ENCODE results near the gene OSTM1.

The OSTM1 gene

DNA sequence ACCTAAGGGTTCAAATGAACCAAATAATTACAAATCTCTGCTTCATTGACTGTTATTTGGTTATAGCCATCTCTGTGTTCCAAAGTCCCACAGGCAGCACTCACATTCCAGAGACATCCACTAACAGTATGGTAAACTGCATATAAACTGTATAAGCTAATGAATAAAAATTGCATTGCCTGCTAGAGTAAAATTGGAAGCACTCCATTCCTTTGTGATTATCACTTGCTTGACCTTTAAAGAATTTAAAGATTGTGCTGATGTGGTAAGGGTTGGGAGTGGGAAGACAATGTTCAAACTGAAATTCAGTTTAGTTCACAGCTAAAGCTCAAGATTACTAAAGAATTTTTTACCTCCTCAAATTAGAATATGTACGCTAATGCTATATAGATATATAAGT, 31.0 kb upstream of the OSTM1 start:
- TF ChIP-seq, protein P1, sequence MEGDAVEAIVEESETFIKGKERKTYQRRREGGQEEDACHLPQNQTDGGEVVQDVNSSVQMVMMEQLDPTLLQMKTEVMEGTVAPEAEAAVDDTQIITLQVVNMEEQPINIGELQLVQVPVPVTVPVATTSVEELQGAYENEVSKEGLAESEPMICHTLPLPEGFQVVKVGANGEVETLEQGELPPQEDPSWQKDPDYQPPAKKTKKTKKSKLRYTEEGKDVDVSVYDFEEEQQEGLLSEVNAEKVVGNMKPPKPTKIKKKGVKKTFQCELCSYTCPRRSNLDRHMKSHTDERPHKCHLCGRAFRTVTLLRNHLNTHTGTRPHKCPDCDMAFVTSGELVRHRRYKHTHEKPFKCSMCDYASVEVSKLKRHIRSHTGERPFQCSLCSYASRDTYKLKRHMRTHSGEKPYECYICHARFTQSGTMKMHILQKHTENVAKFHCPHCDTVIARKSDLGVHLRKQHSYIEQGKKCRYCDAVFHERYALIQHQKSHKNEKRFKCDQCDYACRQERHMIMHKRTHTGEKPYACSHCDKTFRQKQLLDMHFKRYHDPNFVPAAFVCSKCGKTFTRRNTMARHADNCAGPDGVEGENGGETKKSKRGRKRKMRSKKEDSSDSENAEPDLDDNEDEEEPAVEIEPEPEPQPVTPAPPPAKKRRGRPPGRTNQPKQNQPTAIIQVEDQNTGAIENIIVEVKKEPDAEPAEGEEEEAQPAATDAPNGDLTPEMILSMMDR (IDR thresholded peaks at IDR 0.05; ENCODE audit: control insufficient read depth, insufficient read depth, low read depth, low read length, missing control alignments), result no peak
- no peak overlapping the region for H3K4me3 ChIP-seq (ENCODE audit: control insufficient read depth, low read depth, low read length)
- no peak for DNase-seq (ENCODE audit: low read depth)

DNA sequence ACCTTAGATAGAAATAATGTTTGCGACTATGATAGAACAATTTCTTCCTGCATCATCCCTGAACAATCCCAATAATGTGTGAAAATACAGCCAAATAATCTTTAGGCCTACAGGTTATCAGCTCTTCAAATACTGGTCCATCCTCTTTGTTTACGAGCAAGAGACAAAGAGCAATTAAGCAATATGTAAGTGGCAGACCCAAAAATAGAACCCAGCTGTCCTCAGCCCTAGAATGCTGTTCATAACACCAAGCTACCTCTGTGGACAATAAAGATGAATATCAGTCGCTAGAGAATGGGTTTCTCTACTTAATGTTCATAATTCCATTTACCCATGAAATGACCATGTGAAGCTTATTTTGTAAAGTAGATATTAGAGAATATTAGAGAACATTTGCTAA, 28.4 kb upstream of the OSTM1 start:
- no peak overlapping the region for H3K4me3 ChIP-seq (ENCODE audit: control insufficient read depth, low read depth, low read length)
- TF ChIP-seq, protein P1 (IDR thresholded peaks at IDR 0.05; ENCODE audit: control insufficient read depth, insufficient read depth, low read depth, low read length, missing control alignments), result no peak
- DNase-seq (ENCODE audit: low read depth), result no peak

DNA sequence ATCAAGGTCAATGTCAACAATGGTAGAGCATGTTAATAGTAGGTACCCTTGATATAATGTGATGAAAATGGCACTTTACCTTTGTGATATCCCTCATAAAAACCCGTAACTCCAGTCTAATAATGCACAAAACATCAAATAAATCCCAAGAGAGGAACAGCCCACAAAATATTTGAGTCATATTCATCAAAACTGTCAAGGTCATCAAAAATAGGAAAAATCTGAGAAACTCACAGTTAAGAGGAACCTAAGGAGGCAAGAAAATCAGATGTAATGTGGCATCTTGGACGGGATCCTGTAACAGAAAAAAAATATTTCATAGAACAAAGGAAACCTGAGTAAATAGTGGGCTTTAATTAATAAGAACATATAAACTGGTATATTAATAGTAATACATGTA, 25.5 kb upstream of the OSTM1 start:
- H3K4me3 ChIP-seq (ENCODE audit: control insufficient read depth, low read depth, low read length), result no peak overlapping the region
- DNase-seq (ENCODE audit: low read depth), result no peak
- TF ChIP-seq, protein P1 (IDR thresholded peaks at IDR 0.05; ENCODE audit: control insufficient read depth, insufficient read depth, low read depth, low read length, missing control alignments), result no peak

DNA sequence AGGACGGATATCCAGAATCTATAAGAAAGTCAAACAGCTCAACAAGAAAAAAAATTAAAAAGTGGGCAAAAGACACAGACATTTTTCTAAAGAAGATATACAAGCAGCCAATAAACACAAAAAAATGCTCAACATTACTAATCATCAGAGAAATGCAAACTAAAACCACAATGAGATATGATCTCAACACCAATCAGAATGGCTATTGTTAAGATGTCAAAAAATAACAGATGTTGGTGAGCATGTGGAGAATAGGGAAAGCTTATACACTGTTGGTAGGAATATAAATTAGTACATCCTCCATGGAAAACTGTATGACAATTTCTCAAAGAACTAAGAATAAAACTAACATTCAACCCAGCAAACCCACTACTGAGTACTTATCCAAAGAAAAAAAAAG, 23.3 kb upstream of the OSTM1 start:
- TF ChIP-seq, protein P1 (IDR thresholded peaks at IDR 0.05; ENCODE audit: control insufficient read depth, insufficient read depth, low read depth, low read length, missing control alignments), result no peak
- no peak for DNase-seq (ENCODE audit: low read depth)
- no peak overlapping the region for H3K4me3 ChIP-seq (ENCODE audit: control insufficient read depth, low read depth, low read length)

DNA sequence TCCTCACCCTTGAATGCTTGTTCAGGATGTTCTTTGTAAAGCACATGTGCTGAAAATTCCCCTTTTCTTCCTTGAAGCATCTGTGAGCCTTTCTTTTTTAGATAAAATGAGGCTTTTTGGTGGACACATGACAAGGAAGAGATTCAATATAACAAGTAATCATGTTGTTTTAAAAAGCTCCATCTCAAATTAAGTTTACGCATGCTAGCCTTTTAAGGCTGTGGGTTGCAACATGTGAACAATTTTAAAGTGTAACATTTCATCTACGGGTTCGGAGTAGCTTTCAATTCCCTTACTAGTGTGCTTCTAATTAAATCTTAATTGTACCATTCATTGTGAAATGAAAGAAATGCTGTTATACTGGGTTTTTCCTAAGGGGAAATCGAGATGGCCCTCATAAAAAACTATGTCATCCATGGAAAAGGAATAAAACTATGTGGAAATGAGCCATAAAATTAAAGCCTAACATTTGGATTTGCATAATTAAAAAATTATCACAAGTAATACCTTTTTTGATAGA, 19.3 kb upstream of the OSTM1 start:
- DNase-seq (ENCODE audit: low read depth), result no peak
- no peak overlapping the region for H3K4me3 ChIP-seq (ENCODE audit: control insufficient read depth, low read depth, low read length)
- TF ChIP-seq, protein P1 (IDR thresholded peaks at IDR 0.05; ENCODE audit: control insufficient read depth, insufficient read depth, low read depth, low read length, missing control alignments), result no peak

DNA sequence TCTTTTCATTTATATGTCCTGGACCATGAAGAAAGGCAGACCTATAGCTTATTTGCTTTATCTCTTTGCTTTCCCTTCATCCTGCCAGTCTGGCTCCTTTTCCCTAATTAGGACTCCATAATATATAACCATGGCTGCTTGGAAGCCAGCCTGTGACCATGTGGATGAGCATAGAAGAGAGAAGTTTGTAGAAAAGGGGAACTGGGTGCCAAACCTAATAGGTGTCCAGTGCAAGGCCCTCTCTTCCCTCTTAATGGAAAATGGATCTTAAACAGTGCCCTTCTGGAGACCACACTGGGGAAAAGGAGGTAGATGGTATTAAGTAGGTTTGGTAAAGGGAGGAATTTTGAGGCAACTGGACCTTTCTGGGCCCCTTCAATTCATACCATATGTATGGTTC, 16.7 kb upstream of the OSTM1 start:
- DNase-seq (ENCODE audit: low read depth), result no peak
- no peak overlapping the region for H3K4me3 ChIP-seq (ENCODE audit: control insufficient read depth, low read depth, low read length)
- TF ChIP-seq, protein P1 (IDR thresholded peaks at IDR 0.05; ENCODE audit: control insufficient read depth, insufficient read depth, low read depth, low read length, missing control alignments), result no peak

DNA sequence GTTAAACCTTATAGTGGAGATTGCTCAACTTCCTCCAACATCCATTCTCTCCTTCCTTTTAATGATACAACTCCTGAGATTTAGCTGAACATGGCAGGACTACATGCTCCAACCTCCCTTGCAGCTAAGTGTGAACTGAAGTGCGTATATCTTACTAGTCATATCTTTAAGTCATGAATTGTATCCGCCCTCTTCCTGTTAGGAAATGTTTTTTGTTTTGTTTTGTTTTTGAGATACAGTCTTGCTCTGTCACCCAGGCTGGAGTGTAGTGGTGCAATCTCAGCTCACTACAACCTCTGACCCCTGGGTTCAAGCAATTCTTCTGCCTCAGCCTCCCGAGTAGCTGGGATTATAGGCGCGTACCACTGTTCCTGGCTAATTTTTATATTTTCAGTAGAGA, 8.8 kb upstream of the OSTM1 start:
- TF ChIP-seq, protein P1 (IDR thresholded peaks at IDR 0.05; ENCODE audit: control insufficient read depth, insufficient read depth, low read depth, low read length, missing control alignments), result no peak
- H3K4me3 ChIP-seq (ENCODE audit: control insufficient read depth, low read depth, low read length), result no peak overlapping the region
- no peak for DNase-seq (ENCODE audit: low read depth)
